Nephron (organoid): ENCODE data around the gene SERGEF.

Source experiments
- H3K27ac Mint-ChIP-seq, 3 experiments: 2 replicates each; pipeline ENCODE4 v1.8.0; 2020; ENCODE audit warnings: mixed read lengths in 3 of 3, mild to moderate bottlenecking in 2 of 3, moderate library complexity in 1 of 3
- H3K27me3 Mint-ChIP-seq: 2 replicates; pipeline ENCODE4 v1.8.0; 2021; ENCODE audit warnings: low read depth, mild to moderate bottlenecking, moderate library complexity, mixed read lengths
- H3K36me3 Mint-ChIP-seq: 2 replicates; pipeline ENCODE4 v1.8.0; 2020; ENCODE audit warnings: low read depth, mixed read lengths
- H3K4me1 Mint-ChIP-seq: 2 replicates; pipeline ENCODE4 v1.8.0; 2020; ENCODE audit warnings: mixed read lengths
- H3K4me3 Mint-ChIP-seq, 3 experiments: 2 replicates each; pipeline ENCODE4 v1.8.0; 2020; ENCODE audit warnings: mild to moderate bottlenecking in 3 of 3, mixed read lengths in 3 of 3, moderate library complexity in 2 of 3
- H3K9me3 Mint-ChIP-seq: 2 replicates; pipeline ENCODE4 v1.8.0; 2020; ENCODE audit warnings: mixed read lengths
- TF ChIP-seq, protein P1 (sequence below), 3 experiments: fragments of 200-600 bp; sonication (generic); IDR thresholded peaks; one replicate each; pipeline ENCODE4 v1.5.0; 2021; ENCODE audit warnings: antibody characterized with exemption in 3 of 3; ENCODE audit not compliant: unreplicated experiment in 3 of 3

The SERGEF gene

GRCh38 chr11:17746096-17746495 is 266.8 kb downstream of the SERGEF start:
- TF ChIP-seq, protein P1, sequence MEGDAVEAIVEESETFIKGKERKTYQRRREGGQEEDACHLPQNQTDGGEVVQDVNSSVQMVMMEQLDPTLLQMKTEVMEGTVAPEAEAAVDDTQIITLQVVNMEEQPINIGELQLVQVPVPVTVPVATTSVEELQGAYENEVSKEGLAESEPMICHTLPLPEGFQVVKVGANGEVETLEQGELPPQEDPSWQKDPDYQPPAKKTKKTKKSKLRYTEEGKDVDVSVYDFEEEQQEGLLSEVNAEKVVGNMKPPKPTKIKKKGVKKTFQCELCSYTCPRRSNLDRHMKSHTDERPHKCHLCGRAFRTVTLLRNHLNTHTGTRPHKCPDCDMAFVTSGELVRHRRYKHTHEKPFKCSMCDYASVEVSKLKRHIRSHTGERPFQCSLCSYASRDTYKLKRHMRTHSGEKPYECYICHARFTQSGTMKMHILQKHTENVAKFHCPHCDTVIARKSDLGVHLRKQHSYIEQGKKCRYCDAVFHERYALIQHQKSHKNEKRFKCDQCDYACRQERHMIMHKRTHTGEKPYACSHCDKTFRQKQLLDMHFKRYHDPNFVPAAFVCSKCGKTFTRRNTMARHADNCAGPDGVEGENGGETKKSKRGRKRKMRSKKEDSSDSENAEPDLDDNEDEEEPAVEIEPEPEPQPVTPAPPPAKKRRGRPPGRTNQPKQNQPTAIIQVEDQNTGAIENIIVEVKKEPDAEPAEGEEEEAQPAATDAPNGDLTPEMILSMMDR (IDR thresholded peaks at IDR 0.05; ENCODE audit: unreplicated experiment in 3 of 3): no peak
- Mint-ChIP-seq H3K4me3 (no peak overlapping the region), H3K27ac (no peak overlapping the region), H3K36me3 (no peaks in the 10 kb centered on the region), H3K27me3 (peaks cover 23% of the 10 kb centered on the region), H3K9me3 (no peaks in the 10 kb centered on the region), H3K4me1 (no peaks in the 10 kb centered on the region)

DNA sequence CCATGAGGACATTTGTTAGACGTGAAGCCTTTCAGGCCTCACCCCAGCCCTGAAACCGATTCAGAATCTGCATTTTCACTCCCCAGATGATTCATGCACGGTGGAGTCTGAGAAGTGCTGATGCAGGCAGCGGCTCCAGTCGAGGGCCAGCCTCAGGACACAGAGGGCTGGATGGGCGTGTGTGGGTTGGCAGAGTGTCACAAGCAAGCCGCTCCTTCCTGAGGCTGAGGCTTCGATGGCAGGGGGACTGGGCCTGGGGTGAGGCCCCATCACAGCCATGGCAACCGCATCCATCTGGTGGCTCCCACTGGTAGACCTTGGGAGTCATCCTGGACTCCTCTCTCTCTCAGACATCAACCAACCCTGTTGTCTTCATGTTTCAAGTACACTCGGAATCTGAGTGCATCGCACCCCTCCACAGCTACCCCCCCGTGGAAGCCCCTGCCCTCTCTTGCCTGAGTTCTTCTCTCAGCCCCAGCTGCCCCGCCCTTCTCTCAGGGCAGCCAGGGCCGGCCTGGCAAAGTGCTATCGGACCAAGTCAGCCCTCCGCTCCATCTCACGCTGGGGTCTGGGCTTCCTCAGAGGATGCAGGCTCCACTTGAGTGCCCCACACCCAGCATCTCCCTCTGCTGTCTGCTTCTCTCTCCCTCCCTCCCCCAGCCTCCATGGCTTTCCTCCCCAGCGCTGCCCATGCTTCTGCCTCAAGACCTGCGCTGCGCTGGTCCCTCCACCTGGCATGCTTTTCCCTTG is 267.6 kb downstream of the SERGEF start:
- no peaks in the 10 kb centered on the region for H3K9me3 Mint-ChIP-seq
- no peak overlapping the region for H3K4me3 Mint-ChIP-seq
- peaks cover 21% of the 10 kb centered on the region for H3K27me3 Mint-ChIP-seq
- no peaks in the 10 kb centered on the region for H3K36me3 Mint-ChIP-seq
- H3K27ac Mint-ChIP-seq: no peak overlapping the region
- TF ChIP-seq, protein P1 (IDR thresholded peaks at IDR 0.05; ENCODE audit: unreplicated experiment in 3 of 3): no peak
- H3K4me1 Mint-ChIP-seq: no peaks in the 10 kb centered on the region

- Mint-ChIP-seq H3K36me3 (no peaks in the 10 kb centered on the region), H3K27me3 (peaks cover 20% of the 10 kb centered on the region), H3K27ac (no peak overlapping the region), H3K4me3 (no peak overlapping the region), H3K4me1 (no peaks in the 10 kb centered on the region), H3K9me3 (no peaks in the 10 kb centered on the region)
- TF ChIP-seq, protein P1 (IDR thresholded peaks at IDR 0.05; ENCODE audit: unreplicated experiment in 3 of 3): no peak
These were observed 268.5 kb downstream of the SERGEF start for GRCh38 chr11:17744151-17744940.

- Mint-ChIP-seq H3K9me3 (no peaks in the 10 kb centered on the region), H3K27ac (no peak overlapping the region), H3K4me3 (no peak overlapping the region), H3K27me3 (peaks cover 20% of the 10 kb centered on the region), H3K36me3 (no peaks in the 10 kb centered on the region), H3K4me1 (no peaks in the 10 kb centered on the region)
- TF ChIP-seq, protein P1 (IDR thresholded peaks at IDR 0.05; ENCODE audit: unreplicated experiment in 3 of 3): no peak
These were observed 269.1 kb downstream of the SERGEF start for GRCh38 chr11:17743808-17744119.

- no peak overlapping the region for H3K27ac Mint-ChIP-seq
- no peak overlapping the region for H3K4me3 Mint-ChIP-seq
- H3K9me3 Mint-ChIP-seq: no peaks in the 10 kb centered on the region
- TF ChIP-seq, protein P1 (IDR thresholded peaks at IDR 0.05; ENCODE audit: unreplicated experiment in 3 of 3): no peak
- no peaks in the 10 kb centered on the region for H3K36me3 Mint-ChIP-seq
- peaks cover 20% of the 10 kb centered on the region for H3K27me3 Mint-ChIP-seq
- H3K4me1 Mint-ChIP-seq: no peaks in the 10 kb centered on the region
These were observed 269.6 kb downstream of the SERGEF start for GRCh38 chr11:17743026-17743807.
